C4-2B (cell line): ENCODE results near the gene PRLH.

Experiments used
- CTCF ChIP-seq: fragments of 450-650 bp; conservative IDR thresholded peaks from 2 replicates; pipeline ENCODE4 v1.5.1; 2017; ENCODE audit warnings: mild to moderate bottlenecking
- ZFX ChIP-seq: fragments of 450-650 bp; IDR thresholded peaks from 2 replicates; pipeline ENCODE4 v1.6.1; 2017

- no peak for TF ChIP-seq CTCF
- no peak for TF ChIP-seq ZFX
These were observed at the start of gene PRLH for GRCh38 chr2:237566401-237567235.
